GM10248 (cell line): Measurements from ENCODE around the gene CAMK1D.

Source experiments
- CTCF ChIA-PET: fragments of 300-600 bp; sonication (Branson Sonifier 250); formaldehyde crosslinking; extraction: SDS; loops from one replicate; lab custom pipeline; 2021; ENCODE audit warnings: antibody characterized with exemption; lab: Yijun Ruan, JAX
- POLR2A ChIA-PET: fragments of 350-650 bp; sonication (Branson Sonifier 250); formaldehyde crosslinking; extraction: SDS; loops from one replicate; lab custom pipeline; 2020; ENCODE audit warnings: antibody characterized with exemption; lab: Yijun Ruan, JAX
- DNase-seq: peaks from one replicate; pipeline ENCODE4 v3.0.0; 2012; ENCODE audit errors: extremely low spot score
- CTCF ChIP-seq: IDR thresholded peaks from 2 replicates; pipeline ENCODE4 v1.5.1; 2012; ENCODE audit warnings: mild to moderate bottlenecking, low read depth; ENCODE audit errors: extremely low read depth, missing control alignments, control extremely low read depth

The CAMK1D gene

GRCh38 chr10:12877150-12877549, 527.8 kb downstream of the CAMK1D start:
- ChIA-PET CTCF (interaction anchor here (1.2 kb wide), 1 partner anchor 9 kb away, joined by 3 read pairs; no protein-coding TSS in a partner anchor), POLR2A (no interaction called here)
- TF ChIP-seq CTCF, result no peak
- no peak for DNase-seq

DNA sequence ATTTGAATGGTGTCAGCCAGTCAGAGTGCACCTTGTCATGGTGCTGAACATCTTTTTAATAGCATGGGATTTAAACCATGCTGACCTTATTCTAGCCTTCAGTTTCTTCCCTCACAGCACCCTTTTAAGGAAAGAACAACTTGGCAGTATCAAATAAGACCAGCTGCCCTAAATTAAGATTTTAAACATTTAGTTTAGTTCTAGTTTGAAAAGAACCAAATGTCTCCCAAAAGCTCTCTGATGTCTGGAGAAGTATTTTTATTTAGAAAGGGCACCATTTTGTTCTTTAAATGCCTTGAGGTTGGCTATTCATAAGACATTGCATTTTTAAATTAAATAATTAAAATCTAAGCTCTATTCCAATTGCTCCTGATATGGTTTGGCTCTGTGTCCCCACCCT, 531.1 kb downstream of the CAMK1D start:
- ChIA-PET CTCF (interaction anchor here (1.4 to 2.6 kb wide), 2 partner anchors 10 to 21 kb away, joined by 3 to 6 read pairs; no protein-coding TSS in a partner anchor), POLR2A (no interaction called here)
- DNase-seq, result no peak
- TF ChIP-seq CTCF, result no peak

GRCh38 chr10:12884851-12885250, 535.5 kb downstream of the CAMK1D start:
- ChIA-PET CTCF (interaction anchor here (1.6 kb wide), 1 partner anchor 17 kb away, joined by 4 read pairs; no protein-coding TSS in a partner anchor), POLR2A (no interaction called here)
- DNase-seq, result no peak
- TF ChIP-seq CTCF, result no peak
